Esophagus muscularis mucosa (tissue), 4 donors: Measurements from ENCODE around the gene ZBTB5. TPM values are rescaled to one million over a fixed set of nuclear protein-coding genes. Genes with fewer than 3 reads are reported as not detected.

ENCODE experiments used
- DNase-seq: peaks from one replicate; pipeline ENCODE4 v3.0.0-alpha.2; 2017; ENCODE audit errors: extremely low spot score
- H3K27ac ChIP-seq, 4 donors: fragments of 200-600 bp; sonication (generic); replicated peaks in 1 of 4; 1 replicate in 3 of 4; 2 replicates in 1 of 4; pipeline ENCODE4 v1.5.1; 2016 to 2019; ENCODE audit warnings: mild to moderate bottlenecking in 1 of 4
- H3K27me3 ChIP-seq, 4 donors: fragments of 200-600 bp; sonication (generic); one replicate each; pipeline versions ENCODE4 v1.5.1 to v1.6.0; 2016 to 2019
- H3K36me3 ChIP-seq, 4 donors: fragments of 200-600 bp; sonication (generic); one replicate each; pipeline ENCODE4 v1.5.1; 2016 to 2019
- H3K4me1 ChIP-seq, 4 donors: fragments of 200-600 bp; sonication (generic); one replicate each; pipeline ENCODE4 v1.5.1; 2016 to 2019
- H3K4me3 ChIP-seq, 4 donors: fragments of 200-600 bp; sonication (generic); 1 replicate in 2 of 4; 2 replicates in 2 of 4; pipeline ENCODE4 v1.5.1; 2016 to 2019; ENCODE audit warnings: mild to moderate bottlenecking in 4 of 4, moderate library complexity in 1 of 4
- H3K9me3 ChIP-seq, 4 donors: fragments of 200-600 bp; sonication (generic); 1 replicate in 3 of 4; 2 replicates in 1 of 4; pipeline ENCODE4 v1.5.1; 2016 to 2019
- EP300 ChIP-seq: sonication (generic); formaldehyde crosslinking; IDR thresholded peaks from one replicate; pipeline ENCODE4 v1.6.1; 2017; ENCODE audit warnings: antibody characterized with exemption
- POLR2A ChIP-seq: fragments of 450-650 bp; IDR thresholded peaks from one replicate; pipeline ENCODE4 v1.6.1; 2017; ENCODE audit warnings: antibody characterized with exemption, moderate library complexity, mild to moderate bottlenecking, low read depth
- POLR2AphosphoS5 ChIP-seq, 2 donors: sonication (generic); formaldehyde crosslinking; IDR thresholded peaks; one replicate each; pipeline ENCODE4 v1.6.1; 2017; ENCODE audit warnings: antibody characterized with exemption in 2 of 2
- WGBS: methylation state at CpG from one replicate; pipeline ENCODE4 v1.1.5; 2018; 5-methylcytosine and 5-hydroxymethylcytosine counted together
- intact Hi-C: fragments of 100-400 bp; cut with DNase I; formaldehyde crosslinking; loops from one replicate; pipeline ENCODE4 v1.15.1; 2023
- total RNA-seq, 4 donors: library from RNA; depleted of rRNA; stranded (reverse); fragments of >200 nt; gene quantifications; one replicate each; pipeline versions ENCODE4 v1.1.0 to v1.2.1, GENCODE V29; 2016
- TF ChIP-seq, protein P1 (sequence below), 3 experiments: fragments of 200-600 bp in 2 of 3; fragments of 450-650 bp in 1 of 3; sonication (generic) in 2 of 3; IDR thresholded peaks; one replicate each; pipeline ENCODE4 v1.5.1; 2017 to 2019; ENCODE audit warnings: antibody characterized with exemption in 3 of 3, mild to moderate bottlenecking in 2 of 3, moderate library complexity in 1 of 3

The ZBTB5 gene
- total RNA-seq, 4 donors from 2014 or later = 9.6 to 20.4 (median 12.6) TPM

DNA sequence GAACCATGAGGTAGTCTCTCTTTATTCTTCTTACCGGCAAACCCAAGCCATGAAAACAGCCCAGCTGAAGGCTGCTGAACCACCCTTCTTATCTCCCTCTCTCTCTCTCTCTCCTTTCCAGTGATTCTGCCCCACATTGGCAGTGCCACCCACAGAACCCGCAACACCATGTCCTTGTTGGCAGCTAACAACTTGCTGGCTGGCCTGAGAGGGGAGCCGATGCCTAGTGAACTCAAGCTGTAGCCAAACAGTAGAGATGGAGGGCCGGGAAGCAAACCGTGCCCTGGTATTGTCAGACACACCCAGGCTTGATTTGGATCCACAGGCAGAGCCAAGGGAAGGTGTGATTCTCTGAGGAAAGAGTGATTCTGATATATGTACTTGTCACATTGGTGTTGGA lies 28.7 kb downstream of the ZBTB5 start:
- no peaks in the 10 kb centered on the region for H3K27me3 ChIP-seq
- H3K4me1 ChIP-seq = peaks cover 22 to 36% (median 28%) of the 10 kb centered on the region in 4 donors
- TF ChIP-seq, protein P1, sequence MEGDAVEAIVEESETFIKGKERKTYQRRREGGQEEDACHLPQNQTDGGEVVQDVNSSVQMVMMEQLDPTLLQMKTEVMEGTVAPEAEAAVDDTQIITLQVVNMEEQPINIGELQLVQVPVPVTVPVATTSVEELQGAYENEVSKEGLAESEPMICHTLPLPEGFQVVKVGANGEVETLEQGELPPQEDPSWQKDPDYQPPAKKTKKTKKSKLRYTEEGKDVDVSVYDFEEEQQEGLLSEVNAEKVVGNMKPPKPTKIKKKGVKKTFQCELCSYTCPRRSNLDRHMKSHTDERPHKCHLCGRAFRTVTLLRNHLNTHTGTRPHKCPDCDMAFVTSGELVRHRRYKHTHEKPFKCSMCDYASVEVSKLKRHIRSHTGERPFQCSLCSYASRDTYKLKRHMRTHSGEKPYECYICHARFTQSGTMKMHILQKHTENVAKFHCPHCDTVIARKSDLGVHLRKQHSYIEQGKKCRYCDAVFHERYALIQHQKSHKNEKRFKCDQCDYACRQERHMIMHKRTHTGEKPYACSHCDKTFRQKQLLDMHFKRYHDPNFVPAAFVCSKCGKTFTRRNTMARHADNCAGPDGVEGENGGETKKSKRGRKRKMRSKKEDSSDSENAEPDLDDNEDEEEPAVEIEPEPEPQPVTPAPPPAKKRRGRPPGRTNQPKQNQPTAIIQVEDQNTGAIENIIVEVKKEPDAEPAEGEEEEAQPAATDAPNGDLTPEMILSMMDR (IDR thresholded peaks at IDR 0.05) = no peak
- no peak for TF ChIP-seq EP300
- no peak overlapping the region for H3K4me3 ChIP-seq
- no peaks in the 10 kb centered on the region for H3K9me3 ChIP-seq
- no peak overlapping the region for H3K27ac ChIP-seq
- intact Hi-C loops = no loop called here
- WGBS = 93% methylated on average over 5 of the region's 5 CpGs
- peaks cover 24 to 94% (median 78%) of the 10 kb centered on the region in 4 donors for H3K36me3 ChIP-seq
- no peak for DNase-seq

DNA sequence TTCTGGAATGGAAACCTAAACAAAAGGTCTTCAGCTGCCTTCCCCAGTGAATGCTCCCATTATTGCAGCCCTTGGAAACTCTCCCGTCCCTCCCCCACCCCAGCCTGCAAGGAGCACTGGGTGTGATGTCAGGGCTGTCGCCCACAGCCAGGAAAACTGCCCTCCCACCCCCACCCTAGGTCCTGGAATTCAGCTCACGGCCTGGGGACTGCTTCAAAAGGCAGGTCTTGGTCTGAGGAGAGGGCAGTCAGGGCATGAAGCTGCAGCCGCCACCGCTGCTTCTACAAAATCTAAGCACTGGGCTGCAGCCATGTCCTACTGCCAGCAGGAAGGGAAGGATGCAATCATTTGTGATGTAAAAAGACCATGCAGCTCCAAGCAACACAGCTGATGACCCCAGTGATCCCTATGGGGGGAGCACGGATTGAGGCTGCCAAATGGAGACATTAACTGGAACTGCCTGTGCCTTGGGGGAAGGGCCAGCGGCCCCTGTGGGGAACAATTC lies 31.3 kb downstream of the ZBTB5 start:
- no peak for DNase-seq
- Histone ChIP-seq H3K36me3 (peaks cover 36 to 94% (median 80%) of the 10 kb centered on the region in 4 donors), H3K4me3 (no peak overlapping the region), H3K9me3 (no peaks in the 10 kb centered on the region), H3K4me1 (peaks cover 22 to 31% (median 25%) of the 10 kb centered on the region in 4 donors), H3K27me3 (no peaks in the 10 kb centered on the region), H3K27ac (peak overlapping the region in 3 of 4 donors; percentile 5 to 52 (median 42))
- WGBS = 51% methylated on average over 4 of the region's 7 CpGs
- TF ChIP-seq EP300 = no peak
- TF ChIP-seq, protein P1 (IDR thresholded peaks at IDR 0.05) = no peak
- TF ChIP-seq POLR2AphosphoS5 (IDR thresholded peaks at IDR 0.05) = no peak
- TF ChIP-seq POLR2A = no peak
- intact Hi-C loops = no loop called here

DNA sequence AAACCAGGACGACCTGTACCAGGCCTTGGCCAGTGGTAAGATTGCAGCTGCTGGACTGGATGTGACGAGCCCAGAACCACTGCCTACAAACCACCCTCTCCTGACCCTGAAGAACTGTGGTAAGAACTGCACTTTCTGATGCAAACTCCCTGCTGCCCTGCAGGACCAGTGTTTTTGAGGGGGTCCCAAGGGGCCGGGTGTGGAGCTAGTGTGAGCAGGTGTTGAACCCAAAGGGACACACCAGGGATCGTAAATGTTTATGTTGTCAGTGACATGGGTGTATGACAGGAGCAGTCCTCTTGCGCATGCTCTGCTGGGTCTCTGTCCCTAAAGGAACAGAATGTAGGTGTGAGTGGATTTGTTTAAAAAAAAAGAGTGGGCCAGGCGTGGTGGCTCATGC lies 33.2 kb downstream of the ZBTB5 start:
- H3K36me3 ChIP-seq = peaks cover 47 to 94% (median 80%) of the 10 kb centered on the region in 4 donors
- no peak overlapping the region for H3K4me3 ChIP-seq

DNA sequence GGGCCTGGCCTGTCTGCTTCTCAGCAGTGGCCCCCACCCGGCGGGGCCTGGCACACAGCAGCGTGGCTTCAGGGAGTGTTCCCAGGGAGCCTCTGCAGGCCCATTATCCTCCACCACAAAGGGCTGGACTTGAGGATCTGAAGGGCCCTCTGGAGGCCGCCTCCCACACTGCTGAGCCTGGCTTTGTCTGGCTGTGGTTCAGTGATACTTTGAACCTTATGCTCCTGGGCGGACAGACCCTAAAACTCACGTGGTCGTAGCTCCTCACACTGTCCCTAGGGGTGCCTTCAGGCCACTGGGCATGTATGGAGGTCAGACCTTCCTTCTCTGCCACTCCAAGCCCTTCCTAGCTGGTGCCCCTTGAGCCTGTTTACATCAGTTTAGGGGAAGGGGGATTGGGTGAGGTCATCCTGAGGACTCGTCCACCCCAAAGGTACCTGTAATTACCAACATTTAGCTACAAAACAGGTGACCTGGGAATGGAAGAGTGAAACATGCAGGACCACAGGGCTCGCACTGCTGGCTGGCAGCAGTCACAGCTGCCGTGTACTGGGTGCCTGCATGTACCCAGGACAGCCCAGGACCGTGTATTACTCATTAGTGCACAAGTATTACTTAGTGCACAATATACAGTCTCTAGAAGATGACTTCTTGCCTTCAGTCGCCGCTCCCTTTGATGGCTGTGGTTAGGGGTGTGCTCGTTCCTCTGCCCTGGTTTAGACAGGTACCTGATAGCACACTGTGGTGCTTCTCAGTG lies 34.2 kb downstream of the ZBTB5 start:
- Histone ChIP-seq H3K27ac (no peak overlapping the region), H3K4me1 (peaks cover 12 to 26% (median 22%) of the 10 kb centered on the region in 4 donors), H3K4me3 (no peak overlapping the region), H3K9me3 (no peaks in the 10 kb centered on the region), H3K27me3 (no peaks in the 10 kb centered on the region), H3K36me3 (peaks cover 41 to 94% (median 79%) of the 10 kb centered on the region in 4 donors)
- TF ChIP-seq EP300 = no peak
- TF ChIP-seq, protein P1 (IDR thresholded peaks at IDR 0.05) = no peak
- TF ChIP-seq POLR2AphosphoS5 (IDR thresholded peaks at IDR 0.05) = no peak
- TF ChIP-seq POLR2A = no peak
- intact Hi-C loops = no loop called here
- DNase-seq = no peak
- WGBS = 93% methylated on average over 11 of the region's 14 CpGs

More for the DNA sequence above, 33.2 kb downstream of the ZBTB5 start:
- intact Hi-C loops = no loop called here
- 75% methylated on average over 4 of the region's 6 CpGs for WGBS
- no peak for DNase-seq
- TF ChIP-seq POLR2AphosphoS5 (IDR thresholded peaks at IDR 0.05) (no peak), EP300 (no peak), POLR2A (no peak)
- TF ChIP-seq, protein P1 (IDR thresholded peaks at IDR 0.05) = no peak
- peaks cover 15 to 26% (median 22%) of the 10 kb centered on the region in 4 donors for H3K4me1 ChIP-seq
- no peaks in the 10 kb centered on the region for H3K9me3 ChIP-seq
- no peak overlapping the region for H3K27ac ChIP-seq
- H3K27me3 ChIP-seq = no peaks in the 10 kb centered on the region
